NCI-H2196 (cell line): ENCODE measurements around the gene IL26.
"Not testable (repeated sequence)": the region's sequence is repeated elsewhere in the genome, so short reads cannot be mapped to it uniquely, and the experiment has no call there.

Experiments used
- DNase-seq: peaks from one replicate; lab custom pipeline; 2025; ENCODE audit not compliant: unreplicated experiment; lab: John Stamatoyannopoulos, UW

Gene IL26

GRCh38 chr12:68199127-68199526, 26.5 kb downstream of the IL26 start:
- DNase-seq = no peak

GRCh38 chr12:68198507-68199086, 27.0 kb downstream of the IL26 start:
- no peak for DNase-seq

GRCh38 chr12:68190301-68190700, 35.3 kb downstream of the IL26 start:
- no peak for DNase-seq

GRCh38 chr12:68189821-68190242, 35.8 kb downstream of the IL26 start:
- no peak for DNase-seq

- DNase-seq = no peak
Observed at GRCh38 chr12:68185598-68185997, 40.0 kb downstream of the IL26 start.

GRCh38 chr12:68180792-68181744, 44.5 kb downstream of the IL26 start:
- no peak for DNase-seq

- no peak for DNase-seq
Observed at GRCh38 chr12:68178774-68179439, 46.7 kb downstream of the IL26 start.

GRCh38 chr12:68178184-68178583, 47.4 kb downstream of the IL26 start:
- no peak for DNase-seq

GRCh38 chr12:68177562-68177961, 48.0 kb downstream of the IL26 start:
- no peak for DNase-seq

- no peak for DNase-seq
Observed at GRCh38 chr12:68176257-68176656, 49.4 kb downstream of the IL26 start.

GRCh38 chr12:68175557-68176061, 50.0 kb downstream of the IL26 start:
- no peak for DNase-seq

- DNase-seq = not testable (repeated sequence)
Observed at GRCh38 chr12:68174761-68175160, 50.8 kb downstream of the IL26 start.

GRCh38 chr12:68173792-68174191, 51.8 kb downstream of the IL26 start:
- DNase-seq = no peak

- no peak for DNase-seq
Observed at GRCh38 chr12:68170726-68171125, 54.9 kb downstream of the IL26 start.

- no peak for DNase-seq
Observed at GRCh38 chr12:68169213-68169889, 56.3 kb downstream of the IL26 start.

GRCh38 chr12:68166317-68166831, 59.2 kb downstream of the IL26 start:
- no peak for DNase-seq

GRCh38 chr12:68163560-68164081, 62.0 kb downstream of the IL26 start:
- DNase-seq = no peak

- DNase-seq = no peak
Observed at GRCh38 chr12:68162374-68162773, 63.2 kb downstream of the IL26 start.

GRCh38 chr12:68159681-68160304, 65.8 kb downstream of the IL26 start, which contains the start of gene IFNG:
TSS of gene IFNG (minus strand) at chr12:68159740. CDS start at chr12:68159615, 125 bp downstream.
- DNase-seq = no peak

- DNase-seq = no peak
Observed at GRCh38 chr12:68158432-68158831, 67.2 kb downstream of the IL26 start.
